ENCODE measurements around the gene PTER.

The PTER gene

GRCh38 chr10:16529853-16530252 is 93.0 kb downstream of the PTER start:
- H3K79me2 ChIP-seq (ENCODE audit: low read length): no peaks in the 10 kb centered on the region
- no peak overlapping the region for H3K4me2 ChIP-seq (ENCODE audit: low read depth, low read length)
- TF ChIP-seq EZH2phosphoT487 (IDR thresholded peaks at IDR 0.05; ENCODE audit: low read length) (no peak), EZH2 (optimal IDR thresholded peaks at IDR 0.05; ENCODE audit: low read depth, low read length) (no peak), CTCF (IDR thresholded peaks at IDR 0.05; ENCODE audit: low read length) (no peak)
- no peaks in the 10 kb centered on the region for H3K27me3 ChIP-seq (replicated peaks; ENCODE audit: insufficient read depth, low read length)
- no peak overlapping the region for H3K27ac ChIP-seq (ENCODE audit: low read length)
- no peaks in the 10 kb centered on the region for H3K36me3 ChIP-seq (replicated peaks; ENCODE audit: insufficient read depth, low read length)
- no peak for DNase-seq
- H3F3A ChIP-seq (ENCODE audit: insufficient read depth, low read length): no peaks in the 10 kb centered on the region
- no peaks in the 10 kb centered on the region for H3K9me3 ChIP-seq (replicated peaks; ENCODE audit: insufficient read depth, low read length)
- no peak overlapping the region for H2AFZ ChIP-seq (ENCODE audit: low read length)
- peaks cover 4% of the 10 kb centered on the region for H3K4me1 ChIP-seq (ENCODE audit: low read length)
- H4K20me1 ChIP-seq (ENCODE audit: insufficient read depth, low read length): no peaks in the 10 kb centered on the region
- no peaks in the 10 kb centered on the region for H3K9me2 ChIP-seq (replicated peaks; ENCODE audit: insufficient read depth, low read length)
- H3K4me3 ChIP-seq (ENCODE audit: low read length): no peak overlapping the region
- H3K9ac ChIP-seq (ENCODE audit: low read length): no peak overlapping the region

GRCh38 chr10:16536155-16536554 is 99.3 kb downstream of the PTER start:
- no peaks in the 10 kb centered on the region for H3F3A ChIP-seq (ENCODE audit: insufficient read depth, low read length)
- H4K20me1 ChIP-seq (ENCODE audit: insufficient read depth, low read length): no peaks in the 10 kb centered on the region
- no peak overlapping the region for H3K27ac ChIP-seq (ENCODE audit: low read length)
- DNase-seq: no peak
- H3K9ac ChIP-seq (ENCODE audit: low read length): no peak overlapping the region
- H3K27me3 ChIP-seq (replicated peaks; ENCODE audit: insufficient read depth, low read length): no peaks in the 10 kb centered on the region
- no peak overlapping the region for H3K4me3 ChIP-seq (ENCODE audit: low read length)
- TF ChIP-seq EZH2 (optimal IDR thresholded peaks at IDR 0.05; ENCODE audit: low read depth, low read length) (no peak), CTCF (IDR thresholded peaks at IDR 0.05; ENCODE audit: low read length) (no peak), EZH2phosphoT487 (IDR thresholded peaks at IDR 0.05; ENCODE audit: low read length) (no peak)
- H3K4me2 ChIP-seq (ENCODE audit: low read depth, low read length): no peak overlapping the region
- H3K79me2 ChIP-seq (ENCODE audit: low read length): no peaks in the 10 kb centered on the region
- no peaks in the 10 kb centered on the region for H3K36me3 ChIP-seq (replicated peaks; ENCODE audit: insufficient read depth, low read length)
- no peaks in the 10 kb centered on the region for H3K9me3 ChIP-seq (replicated peaks; ENCODE audit: insufficient read depth, low read length)
- peaks cover 4% of the 10 kb centered on the region for H3K4me1 ChIP-seq (ENCODE audit: low read length)
- H2AFZ ChIP-seq (ENCODE audit: low read length): no peak overlapping the region
- no peaks in the 10 kb centered on the region for H3K9me2 ChIP-seq (replicated peaks; ENCODE audit: insufficient read depth, low read length)

GRCh38 chr10:16544099-16544498 is 107.3 kb downstream of the PTER start:
- TF ChIP-seq EZH2 (optimal IDR thresholded peaks at IDR 0.05; ENCODE audit: low read depth, low read length) (no peak), CTCF (IDR thresholded peaks at IDR 0.05; ENCODE audit: low read length) (no peak), EZH2phosphoT487 (IDR thresholded peaks at IDR 0.05; ENCODE audit: low read length) (no peak)
- no peaks in the 10 kb centered on the region for H3K79me2 ChIP-seq (ENCODE audit: low read length)
- H3K9me3 ChIP-seq (replicated peaks; ENCODE audit: insufficient read depth, low read length): no peaks in the 10 kb centered on the region
- H3K4me3 ChIP-seq (ENCODE audit: low read length): no peak overlapping the region
- H3K36me3 ChIP-seq (replicated peaks; ENCODE audit: insufficient read depth, low read length): no peaks in the 10 kb centered on the region
- H4K20me1 ChIP-seq (ENCODE audit: insufficient read depth, low read length): no peaks in the 10 kb centered on the region
- no peaks in the 10 kb centered on the region for H3K27me3 ChIP-seq (replicated peaks; ENCODE audit: insufficient read depth, low read length)
- no peak overlapping the region for H3K27ac ChIP-seq (ENCODE audit: low read length)
- H2AFZ ChIP-seq (ENCODE audit: low read length): no peak overlapping the region
- no peak overlapping the region for H3K9ac ChIP-seq (ENCODE audit: low read length)
- no peaks in the 10 kb centered on the region for H3K4me1 ChIP-seq (ENCODE audit: low read length)
- DNase-seq: no peak
- no peak overlapping the region for H3K4me2 ChIP-seq (ENCODE audit: low read depth, low read length)
- H3F3A ChIP-seq (ENCODE audit: insufficient read depth, low read length): no peaks in the 10 kb centered on the region
- H3K9me2 ChIP-seq (replicated peaks; ENCODE audit: insufficient read depth, low read length): no peaks in the 10 kb centered on the region
